IMR-90 (cell line): ENCODE measurements around the gene FMN2.

Source experiments
- CEBPB ChIP-seq: IDR thresholded peaks from 2 replicates; pipeline ENCODE4 v1.6.1; 2012; ENCODE audit warnings: low read depth, low read length, improper control_type of control experiment
- CHD1 ChIP-seq: IDR thresholded peaks from 2 replicates; pipeline ENCODE4 v1.6.1; 2012; ENCODE audit warnings: low read depth, low read length, improper control_type of control experiment
- CTCF ChIP-seq: conservative IDR thresholded peaks from 2 replicates; pipeline ENCODE4 v1.5.1; 2012; ENCODE audit warnings: mild to moderate bottlenecking, low read depth, low read length, improper control_type of control experiment
- FOS ChIP-seq: fragments of 150-350 bp; IDR thresholded peaks from 2 replicates; pipeline ENCODE4 v1.6.1; 2016; ENCODE audit warnings: low read depth, low read length
- MAFK ChIP-seq: IDR thresholded peaks from 2 replicates; pipeline ENCODE4 v1.6.1; 2012; ENCODE audit warnings: low read depth, low read length, improper control_type of control experiment
- MAZ ChIP-seq: IDR thresholded peaks from 2 replicates; pipeline ENCODE4 v1.6.1; 2012; ENCODE audit warnings: low read depth, mild to moderate bottlenecking, low read length, improper control_type of control experiment, moderate library complexity, borderline replicate concordance
- MXI1 ChIP-seq: IDR thresholded peaks from 2 replicates; pipeline ENCODE4 v1.6.1; 2012; ENCODE audit warnings: low read depth, mild to moderate bottlenecking, low read length, moderate library complexity, borderline replicate concordance
- NFE2L2 ChIP-seq: fragments of 150-350 bp; IDR thresholded peaks from 2 replicates; pipeline ENCODE4 v1.6.1; 2016; ENCODE audit warnings: low read depth, mild to moderate bottlenecking, low read length
- POLR2A ChIP-seq: IDR thresholded peaks from 2 replicates; pipeline ENCODE4 v1.6.1; 2012; ENCODE audit warnings: mild to moderate bottlenecking, low read depth, low read length
- RAD21 ChIP-seq: IDR thresholded peaks from 2 replicates; pipeline ENCODE4 v1.6.1; 2012; ENCODE audit warnings: low read length, improper control_type of control experiment
- RFX5 ChIP-seq: IDR thresholded peaks from 2 replicates; pipeline ENCODE4 v1.8.0; 2012; ENCODE audit warnings: low read depth, mild to moderate bottlenecking, low read length, moderate library complexity
- SMC3 ChIP-seq: fragments of 150-350 bp; IDR thresholded peaks from 2 replicates; pipeline ENCODE4 v1.6.1; 2016; ENCODE audit warnings: low read depth, mild to moderate bottlenecking, antibody characterized with exemption, low read length, moderate library complexity
- USF2 ChIP-seq: fragments of 150-350 bp; IDR thresholded peaks from 2 replicates; pipeline ENCODE4 v1.6.1; 2017; ENCODE audit warnings: mild to moderate bottlenecking, antibody characterized with exemption, low read length, low read depth

GRCh38 chr1:240170266-240170665, 78.6 kb downstream of the FMN2 start:
- TF ChIP-seq CTCF (no peak), MAZ (no peak), RFX5 (no peak), MAFK (no peak), FOS (no peak), POLR2A (no peak), CEBPB (no peak), MXI1 (no peak), NFE2L2 (no peak), SMC3 (no peak), CHD1 (no peak), USF2 (no peak), RAD21 (no peak)
